Breast epithelium (tissue), 3 donors: Measurements from ENCODE around the gene CDH4.

Experiments
- CTCF ChIP-seq, 3 donors: fragments of 450-650 bp; IDR thresholded peaks; one replicate each; pipeline ENCODE4 v1.5.1; 2016 to 2017; ENCODE audit warnings: antibody characterized with exemption in 3 of 3, mild to moderate bottlenecking in 3 of 3, moderate library complexity in 3 of 3
- POLR2A ChIP-seq: fragments of 450-650 bp; IDR thresholded peaks from one replicate; pipeline ENCODE4 v1.6.1; 2016; ENCODE audit warnings: antibody characterized with exemption, mild to moderate bottlenecking, moderate library complexity
- POLR2AphosphoS5 ChIP-seq, 3 donors: sonication (generic); formaldehyde crosslinking; IDR thresholded peaks; one replicate each; pipeline ENCODE4 v1.6.1; 2017; ENCODE audit warnings: antibody characterized with exemption in 3 of 3

DNA sequence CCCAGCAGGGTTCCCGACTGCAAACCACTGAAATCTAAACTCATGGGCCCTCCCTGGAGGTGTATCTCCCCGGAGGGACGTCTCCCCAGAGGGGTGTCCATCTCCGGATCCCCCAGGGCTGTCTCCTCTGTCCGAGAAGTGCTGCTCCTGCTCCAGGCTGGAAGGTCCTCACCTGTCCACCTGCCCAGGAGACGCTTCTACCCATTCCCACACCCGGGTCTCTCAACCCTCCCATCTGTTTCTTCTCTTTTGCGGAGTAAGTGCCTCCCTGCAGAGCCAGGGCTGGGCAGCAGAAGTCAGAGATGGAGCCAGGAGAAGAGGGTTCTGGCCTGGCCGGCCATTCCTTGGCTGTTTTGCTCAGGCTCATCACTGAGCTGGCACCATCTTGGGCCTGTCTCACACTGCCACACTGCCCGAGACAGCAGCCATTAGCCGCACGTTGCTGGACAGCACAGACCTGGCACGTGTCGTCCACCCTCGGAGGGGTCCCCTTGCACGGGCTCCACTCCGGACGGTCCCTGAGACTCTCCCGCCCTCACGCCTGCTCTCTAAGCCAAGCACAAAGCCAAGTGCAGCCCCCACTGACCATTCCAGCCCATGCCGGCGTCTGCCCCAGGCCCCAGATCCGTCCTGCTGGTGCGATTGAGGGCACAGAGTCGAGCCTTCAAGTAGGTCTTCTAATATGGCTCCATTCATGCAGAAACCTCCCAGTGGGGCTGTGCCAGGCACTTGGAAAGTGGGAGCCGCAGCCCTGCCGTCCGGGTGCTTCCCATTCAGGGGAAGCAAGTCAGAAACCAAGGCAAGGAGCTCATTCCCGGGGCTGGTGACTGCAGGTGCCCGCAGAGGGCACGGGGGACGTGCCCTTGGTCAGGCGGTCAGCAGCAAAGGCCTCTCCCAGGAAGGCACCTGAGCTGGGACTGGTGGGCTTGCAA is 445.9 kb downstream of the CDH4 start:
- no peak for TF ChIP-seq POLR2A
- no peak for TF ChIP-seq CTCF (IDR thresholded peaks at IDR 0.05)
- TF ChIP-seq POLR2AphosphoS5 (IDR thresholded peaks at IDR 0.05), result no peak
